HG03280 (cell line): ENCODE data around the gene NUF2.
"Not testable (repeated sequence)": the region's sequence is repeated elsewhere in the genome, so short reads cannot be mapped to it uniquely, and the experiment has no call there.

ENCODE experiments used
- ATAC-seq: cut with Tn5 transposase; IDR thresholded peaks from one replicate; pipeline ENCODE4 v1.9.1; 2021; ENCODE audit warnings: mild to moderate bottlenecking, moderate library complexity; ENCODE audit not compliant: unreplicated experiment

The NUF2 gene

GRCh38 chr1:163331116-163331515, 9.4 kb downstream of the NUF2 start:
- ATAC-seq, result no peak

DNA sequence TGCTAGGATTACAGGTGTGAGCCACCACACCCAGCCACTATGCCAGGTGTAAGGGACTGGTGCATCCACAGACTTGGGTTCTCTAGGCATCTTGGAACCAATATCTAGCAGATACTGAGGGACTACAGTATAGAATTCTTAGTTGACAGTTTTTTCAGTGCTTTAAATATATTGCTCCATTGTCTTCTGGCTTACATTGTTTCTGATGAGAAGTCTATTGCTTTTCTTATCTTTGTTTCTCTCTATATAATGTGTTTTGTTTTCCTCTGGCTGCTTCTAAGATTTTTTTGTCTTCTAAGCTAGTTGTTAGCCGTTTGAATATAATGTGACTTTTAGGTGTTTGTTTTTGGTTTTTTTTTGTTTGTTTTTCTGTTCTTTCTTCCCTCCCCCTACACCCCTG, 13.5 kb downstream of the NUF2 start:
- no peak for ATAC-seq

DNA sequence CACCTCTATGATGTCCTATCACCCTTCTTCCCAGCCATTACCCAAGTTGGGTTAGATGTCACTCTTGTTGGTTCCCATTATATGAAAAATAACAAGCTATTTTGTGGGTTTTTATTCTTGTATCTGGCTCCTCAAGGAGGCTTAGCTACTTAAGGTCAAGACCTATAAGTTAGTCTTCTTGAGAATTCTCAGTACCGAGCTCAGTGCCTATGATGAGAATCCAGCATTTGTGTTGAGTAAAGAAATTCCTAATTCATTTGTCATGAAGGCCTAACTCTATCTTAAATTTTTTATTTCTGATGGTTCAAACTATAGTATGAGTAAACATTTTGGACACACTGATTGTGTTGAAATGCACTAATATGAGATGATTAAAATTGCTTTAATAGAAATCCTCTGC, 15.9 kb downstream of the NUF2 start:
- ATAC-seq, result no peak

DNA sequence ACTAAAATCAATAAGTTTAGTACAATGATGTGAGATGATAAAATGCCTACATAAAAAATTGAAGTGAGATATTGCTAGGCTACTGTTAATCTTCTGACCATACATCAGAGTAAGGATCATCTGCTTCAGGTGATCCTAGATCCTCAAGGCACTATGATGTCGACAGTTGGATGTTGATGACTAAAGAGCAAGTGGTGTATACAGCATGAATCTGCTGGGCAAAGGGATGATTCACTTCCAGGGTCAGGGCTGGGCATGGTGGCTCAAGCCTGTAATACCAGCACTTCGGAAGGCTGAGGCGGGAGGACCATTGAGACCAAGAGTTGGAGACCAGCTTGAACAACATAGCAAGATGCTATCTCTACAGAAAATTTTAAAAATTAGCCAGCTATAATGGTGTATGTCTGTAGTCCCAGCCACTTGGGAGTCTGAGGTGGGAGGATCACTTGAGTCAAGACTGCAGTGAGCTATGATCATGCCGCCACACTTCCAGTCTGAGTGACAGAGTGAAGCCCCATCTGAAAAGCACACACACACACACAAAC, 24.6 kb downstream of the NUF2 start:
- no peak for ATAC-seq

DNA sequence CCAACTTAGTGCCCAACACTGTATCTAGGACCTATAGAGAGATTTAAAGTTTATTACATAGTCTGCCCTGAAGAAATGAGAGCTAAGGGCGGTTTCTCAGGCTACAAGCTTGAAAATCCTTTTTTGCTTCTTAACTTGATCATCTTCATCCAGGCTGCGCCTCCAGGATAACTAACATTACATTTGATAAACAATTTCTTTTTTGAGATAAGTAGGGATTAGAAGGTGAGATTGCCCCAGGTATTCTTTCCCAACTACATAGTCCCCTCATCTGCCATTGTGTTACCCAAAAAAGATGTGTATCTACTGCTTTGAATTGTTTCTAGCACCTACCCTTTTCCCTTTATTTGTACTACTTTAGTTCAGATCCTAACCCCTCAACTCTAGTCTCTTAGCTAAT, 25.4 kb downstream of the NUF2 start:
- no peak for ATAC-seq

DNA sequence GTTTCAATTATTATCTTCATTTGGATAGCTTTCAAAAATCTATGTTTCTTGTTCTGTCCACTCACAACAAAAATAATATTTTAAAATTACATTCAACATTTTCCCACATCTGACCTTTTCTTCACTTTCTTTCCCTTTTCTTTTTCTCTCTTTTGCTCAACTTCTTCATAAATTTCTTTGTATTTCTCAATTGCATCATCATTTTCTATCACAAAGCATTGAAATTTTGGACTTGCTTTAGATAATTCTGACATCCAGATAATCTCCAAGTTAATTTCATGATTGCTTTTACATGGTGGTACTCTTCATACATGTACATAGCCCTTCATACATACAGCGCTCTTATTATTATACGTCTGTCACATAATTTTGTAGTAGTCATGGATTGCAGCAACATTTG, 30.2 kb downstream of the NUF2 start:
- no peak for ATAC-seq

GRCh38 chr1:163357378-163357777, 35.6 kb downstream of the NUF2 start:
- ATAC-seq, result no peak

DNA sequence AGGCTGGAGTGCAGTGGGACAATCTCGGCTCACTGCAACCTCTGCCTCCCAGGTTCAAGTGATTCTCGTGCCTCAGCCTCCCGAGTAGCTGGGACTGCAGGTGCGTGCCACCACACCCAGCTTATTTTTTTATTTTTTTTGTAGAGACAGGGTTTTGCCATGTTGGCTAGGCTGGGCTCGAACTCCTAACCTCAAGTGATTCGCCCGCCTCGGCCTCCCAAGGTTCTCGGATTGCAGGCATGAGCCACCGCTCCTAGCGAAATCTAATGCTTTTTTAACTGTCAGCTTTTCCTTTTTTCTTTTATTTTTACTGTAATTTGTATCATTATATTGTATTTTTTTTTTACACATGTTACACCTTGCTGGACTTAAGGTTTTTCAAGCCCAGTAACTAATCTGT, 36.4 kb downstream of the NUF2 start:
- not testable (repeated sequence) for ATAC-seq

GRCh38 chr1:163361123-163361934, 39.6 kb downstream of the NUF2 start:
- no peak for ATAC-seq

DNA sequence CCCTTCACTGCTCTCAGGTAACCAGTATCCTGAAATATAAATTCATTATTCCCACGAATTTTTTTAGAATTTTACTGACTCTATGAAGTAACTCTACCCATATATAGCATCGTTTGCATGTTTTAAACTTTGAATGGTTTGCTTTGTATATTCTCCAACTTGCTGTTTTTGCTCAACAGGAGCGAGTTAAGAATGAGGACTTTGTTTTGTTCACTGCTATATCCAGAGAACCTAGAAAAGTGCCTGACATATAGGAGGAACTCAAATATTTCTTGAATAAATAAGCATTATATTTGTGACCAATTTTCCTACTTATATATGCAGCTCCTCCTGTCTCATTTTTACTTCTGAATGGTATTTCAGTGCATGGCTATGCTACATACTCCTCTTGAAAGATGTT, 43.4 kb downstream of the NUF2 start:
- ATAC-seq, result no peak

DNA sequence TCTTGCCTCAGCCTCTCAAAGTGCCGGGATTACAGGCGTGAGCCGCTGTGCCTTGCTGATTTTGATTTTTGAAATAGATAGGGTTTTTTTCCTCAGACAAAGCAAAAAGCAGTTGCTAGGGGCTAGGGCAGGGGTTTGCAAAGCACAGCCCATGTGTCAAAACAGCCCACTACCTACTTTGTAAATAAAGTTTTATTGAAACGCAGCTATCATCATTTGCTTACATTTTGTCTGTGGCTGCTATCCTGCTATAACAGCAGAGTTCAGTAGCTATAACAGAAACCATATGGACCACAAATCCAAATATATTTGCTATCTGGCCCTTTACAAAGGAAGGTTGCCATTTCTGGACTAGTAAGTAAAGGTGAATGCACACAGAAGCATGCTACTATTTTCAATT, 44.8 kb downstream of the NUF2 start:
- no peak for ATAC-seq

GRCh38 chr1:163367721-163368120, 46.0 kb downstream of the NUF2 start:
- ATAC-seq, result no peak

- ATAC-seq, result no peak
These were observed 50.8 kb downstream of the NUF2 start for GRCh38 chr1:163372576-163372975.

- ATAC-seq, result no peak
These were observed 56.8 kb downstream of the NUF2 start for GRCh38 chr1:163378554-163378953.

DNA sequence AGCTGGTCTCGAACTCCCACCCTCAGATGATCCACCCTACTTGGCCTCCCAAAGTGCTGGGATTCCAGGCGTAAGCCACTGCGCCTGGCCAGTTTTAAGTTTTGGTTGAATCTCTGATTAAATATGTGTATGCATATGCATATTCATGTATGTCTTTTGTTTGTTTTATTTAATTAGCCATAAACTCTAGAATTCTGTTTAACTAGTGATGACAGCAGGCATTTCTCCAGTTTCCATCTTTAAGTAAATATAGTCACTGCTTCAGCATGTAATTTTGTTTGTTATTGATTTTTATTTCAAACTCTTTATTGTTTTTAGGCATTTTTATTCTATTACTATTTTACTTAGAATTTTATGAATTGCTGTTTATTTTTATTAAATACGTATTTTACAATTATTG, 58.0 kb downstream of the NUF2 start:
- ATAC-seq, result no peak

- ATAC-seq, result no peak
These were observed 59.9 kb downstream of the NUF2 start for GRCh38 chr1:163381487-163382184.

- no peak for ATAC-seq
These were observed 60.6 kb downstream of the NUF2 start for GRCh38 chr1:163382395-163382794.

GRCh38 chr1:163387146-163387545, 65.4 kb downstream of the NUF2 start:
- no peak for ATAC-seq

GRCh38 chr1:163388970-163389369, 67.2 kb downstream of the NUF2 start:
- ATAC-seq, result no peak

GRCh38 chr1:163395790-163396189, 74.0 kb downstream of the NUF2 start:
- ATAC-seq, result no peak

- ATAC-seq, result no peak
These were observed 75.9 kb downstream of the NUF2 start for GRCh38 chr1:163397451-163398200.
